Ectodermal cell (in vitro differentiated cells): ENCODE measurements around the gene TTYH1.

ENCODE experiments used
- H3K27ac ChIP-seq: 2 replicates; pipeline ENCODE4 v1.7.0; 2013; ENCODE audit warnings: mild to moderate bottlenecking, low read depth, low read length; ENCODE audit not compliant: insufficient read depth, poor library complexity, severe bottlenecking
- H3K27me3 ChIP-seq: 2 replicates; pipeline ENCODE4 v1.7.0; 2013; ENCODE audit warnings: mild to moderate bottlenecking, low read length; ENCODE audit not compliant: insufficient read depth, control insufficient read depth, poor library complexity, severe bottlenecking
- H3K36me3 ChIP-seq: one replicate; pipeline ENCODE4 v1.7.0; 2013; ENCODE audit warnings: low read length; ENCODE audit not compliant: control insufficient read depth, insufficient read depth
- H3K4me1 ChIP-seq: one replicate; pipeline ENCODE4 v1.7.0; 2013; ENCODE audit warnings: low read length; ENCODE audit not compliant: control insufficient read depth, insufficient read depth
- H3K4me3 ChIP-seq: 2 replicates; pipeline ENCODE4 v1.7.0; 2013; ENCODE audit warnings: low read depth, low read length, control low read depth; ENCODE audit not compliant: insufficient read depth
- H3K9me3 ChIP-seq: 2 replicates; pipeline ENCODE4 v1.7.0; 2013; ENCODE audit warnings: mild to moderate bottlenecking, low read length, moderate library complexity; ENCODE audit not compliant: control insufficient read depth
- WGBS, 2 experiments: methylation state at CpG; one replicate each; pipeline ENCODE4 v1.1.7; 2013; ENCODE audit warnings: missing lambda C conversion rate in 2 of 2; 5-methylcytosine and 5-hydroxymethylcytosine counted together

The TTYH1 gene

DNA sequence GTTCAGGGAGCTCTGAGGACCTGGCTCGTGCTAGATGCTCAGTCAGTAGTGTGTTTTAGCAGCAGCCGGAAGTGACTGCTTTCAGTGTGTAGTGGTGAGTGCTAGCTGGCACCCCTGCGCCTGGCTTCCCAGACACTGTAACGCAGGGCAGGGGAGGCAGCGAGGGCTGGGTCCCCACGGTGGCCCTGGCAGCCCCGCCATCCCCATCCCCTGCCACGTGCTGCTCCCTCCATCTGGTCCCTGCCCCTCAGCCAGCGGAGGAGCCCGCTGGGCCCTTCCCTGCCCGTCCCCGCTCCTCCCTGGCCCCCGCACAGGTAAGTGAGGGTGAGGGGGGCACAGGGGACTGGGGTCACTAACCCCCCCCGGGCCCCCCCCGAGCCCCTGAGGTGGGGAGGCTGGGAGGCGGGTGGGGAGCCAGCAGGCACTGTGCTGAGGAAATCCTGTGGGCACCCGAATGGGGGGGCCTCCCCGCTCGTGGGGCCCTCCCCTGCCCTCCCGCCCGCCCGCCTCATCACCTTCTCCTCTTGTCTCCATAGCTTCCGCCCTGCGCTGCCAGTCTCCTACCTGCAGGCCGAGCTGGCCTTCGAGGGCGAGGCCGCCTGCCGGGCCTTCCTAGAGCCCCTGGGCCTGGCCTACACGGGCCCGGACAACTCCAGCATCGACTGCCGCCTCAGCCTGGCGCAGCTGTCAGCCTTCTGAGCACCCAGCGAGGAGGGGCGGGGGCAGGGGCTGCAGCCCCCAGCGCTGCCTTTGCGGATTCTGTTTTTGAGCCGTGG lies 45.2 kb downstream of the TTYH1 start:
- Histone ChIP-seq H3K36me3 (peaks cover 60% of the 10 kb centered on the region), H3K27me3 (peaks cover 9% of the 10 kb centered on the region), H3K4me1 (no peaks in the 10 kb centered on the region), H3K9me3 (no peaks in the 10 kb centered on the region), H3K27ac (no peak overlapping the region), H3K4me3 (no peak overlapping the region)
- WGBS, 2 experiments = 94% methylated on average over 39 of the region's 39 CpGs

GRCh38 chr19:54461210-54461609 lies 45.9 kb downstream of the TTYH1 start:
- Histone ChIP-seq H3K4me3 (no peak overlapping the region), H3K4me1 (no peaks in the 10 kb centered on the region), H3K36me3 (peaks cover 52% of the 10 kb centered on the region), H3K27me3 (peaks cover 15% of the 10 kb centered on the region), H3K9me3 (no peaks in the 10 kb centered on the region), H3K27ac (no peak overlapping the region)
- 94 to 95% methylated on average over 27 of the region's 27 CpGs for WGBS, 2 experiments

GRCh38 chr19:54461613-54462012 lies 46.3 kb downstream of the TTYH1 start:
- no peak overlapping the region for H3K4me3 ChIP-seq
- no peak overlapping the region for H3K27ac ChIP-seq
- H3K9me3 ChIP-seq = no peaks in the 10 kb centered on the region
- H3K36me3 ChIP-seq = peaks cover 48% of the 10 kb centered on the region
- no peaks in the 10 kb centered on the region for H3K4me1 ChIP-seq
- H3K27me3 ChIP-seq = peaks cover 18% of the 10 kb centered on the region
- WGBS, 2 experiments = 70 to 81% methylated on average over 2 of the region's 3 CpGs

DNA sequence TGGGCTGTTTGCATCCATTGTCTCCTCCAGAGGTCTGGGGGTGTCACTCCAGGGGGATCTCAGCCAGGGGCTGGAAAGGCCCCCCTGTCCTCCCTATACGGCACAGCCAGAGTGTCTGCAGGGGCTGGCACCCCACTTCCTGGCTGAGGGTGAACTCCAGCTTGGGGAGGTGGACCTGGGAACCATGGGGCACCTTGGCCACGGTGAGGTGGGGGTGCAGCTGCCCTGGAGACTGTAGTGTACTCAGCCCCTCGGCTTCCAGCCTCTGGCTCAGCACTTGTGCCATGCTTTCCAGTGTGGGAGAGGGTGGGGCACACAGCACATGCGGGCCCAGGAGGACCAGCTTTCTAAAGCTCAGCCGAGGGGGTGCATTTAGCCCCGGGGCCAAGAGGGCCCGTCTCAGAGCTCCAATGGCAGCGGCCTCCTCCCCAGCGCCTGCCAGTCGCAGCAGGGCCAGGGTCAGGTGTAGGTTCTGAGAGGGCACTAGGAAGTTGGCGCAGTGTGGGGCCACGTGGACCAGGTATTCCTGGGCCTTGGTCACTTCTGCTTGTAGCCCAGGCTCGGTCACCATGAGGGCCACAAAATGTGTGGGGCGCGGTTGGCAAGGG lies 46.9 kb downstream of the TTYH1 start:
- 92 to 94% methylated on average over 15 of the region's 15 CpGs for WGBS, 2 experiments
- Histone ChIP-seq H3K27ac (no peak overlapping the region), H3K27me3 (peaks cover 18% of the 10 kb centered on the region), H3K4me3 (peak overlapping the region; percentile 51), H3K4me1 (no peaks in the 10 kb centered on the region), H3K36me3 (peaks cover 42% of the 10 kb centered on the region), H3K9me3 (no peaks in the 10 kb centered on the region)

DNA sequence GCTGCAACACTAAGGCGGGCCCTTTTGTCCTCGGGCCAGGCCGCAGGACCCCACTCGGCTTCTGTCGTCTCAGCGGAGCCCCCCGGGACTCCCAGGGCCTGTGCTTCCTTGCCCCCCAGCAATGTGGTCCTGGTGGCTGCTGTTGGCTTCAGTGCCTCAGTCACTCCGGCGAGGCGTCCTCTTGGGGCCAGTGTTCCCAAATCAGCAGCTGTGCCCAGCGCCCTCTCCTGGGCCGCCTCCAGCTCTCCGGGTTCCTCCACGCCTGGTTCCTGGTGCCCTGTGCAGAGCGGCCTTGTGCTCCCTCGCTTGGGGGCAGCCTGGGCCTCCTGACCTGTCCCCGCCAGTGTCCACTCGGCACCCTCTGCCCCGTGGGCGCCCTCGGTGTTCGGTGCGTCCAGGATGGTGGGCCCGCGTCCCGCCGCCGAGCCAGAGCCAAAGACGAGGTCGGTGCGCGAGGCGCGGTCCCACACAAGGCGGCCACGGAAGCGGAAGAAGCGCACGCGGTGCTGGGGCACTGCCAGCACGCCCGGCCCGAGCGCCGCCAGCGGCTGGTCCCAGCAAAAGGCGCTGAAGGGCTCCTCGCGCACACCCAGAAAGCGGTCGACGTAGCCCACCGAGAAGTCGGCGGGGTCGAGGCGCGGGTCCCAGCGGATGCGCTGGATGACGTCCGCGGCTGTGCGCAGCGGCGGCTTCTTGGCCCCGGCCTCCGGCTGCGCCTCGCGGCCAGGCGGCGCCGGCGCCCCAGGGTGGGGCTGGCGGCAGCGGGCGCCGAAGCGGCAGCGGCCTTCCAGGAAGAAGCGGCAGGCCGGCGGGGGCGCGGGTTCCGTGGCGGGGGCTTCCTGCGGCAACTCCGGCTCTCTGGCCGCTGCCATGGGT lies 47.6 kb downstream of the TTYH1 start:
- H3K4me3 ChIP-seq = peak overlapping the region; percentile 51
- H3K27ac ChIP-seq = peak overlapping the region; percentile 55
- no peaks in the 10 kb centered on the region for H3K4me1 ChIP-seq
- H3K27me3 ChIP-seq = peaks cover 18% of the 10 kb centered on the region
- H3K36me3 ChIP-seq = peaks cover 35% of the 10 kb centered on the region
- 10% methylated on average over 91 of the region's 91 CpGs for WGBS, 2 experiments
- H3K9me3 ChIP-seq = no peaks in the 10 kb centered on the region

- 0 to 1% methylated on average over 41 of the region's 41 CpGs for WGBS, 2 experiments
- peaks cover 18% of the 10 kb centered on the region for H3K27me3 ChIP-seq
- H3K27ac ChIP-seq = peak within 1 kb of the TSS; percentile 91
- H3K9me3 ChIP-seq = no peaks in the 10 kb centered on the region
- peaks cover 29% of the 10 kb centered on the region for H3K36me3 ChIP-seq
- H3K4me1 ChIP-seq = no peaks in the 10 kb centered on the region
- H3K4me3 ChIP-seq = peak within 1 kb of the TSS; percentile 51
These were observed 48.3 kb downstream of the TTYH1 start, which contains the start of gene LENG9 for GRCh38 chr19:54463531-54464043. Gene LENG9, minus strand, starts transcription at chr19:54463778. Its CDS starts 252 bp downstream, at chr19:54463526.

GRCh38 chr19:54464044-54464629 lies 48.9 kb downstream of the TTYH1 start:
- no peaks in the 10 kb centered on the region for H3K9me3 ChIP-seq
- H3K27me3 ChIP-seq = peaks cover 18% of the 10 kb centered on the region
- WGBS, 2 experiments = 0% methylated on average over 26 of the region's 26 CpGs
- peak overlapping the region; percentile 51 for H3K4me3 ChIP-seq
- H3K36me3 ChIP-seq = peaks cover 23% of the 10 kb centered on the region
- no peaks in the 10 kb centered on the region for H3K4me1 ChIP-seq
- peak overlapping the region; percentile 91 for H3K27ac ChIP-seq

DNA sequence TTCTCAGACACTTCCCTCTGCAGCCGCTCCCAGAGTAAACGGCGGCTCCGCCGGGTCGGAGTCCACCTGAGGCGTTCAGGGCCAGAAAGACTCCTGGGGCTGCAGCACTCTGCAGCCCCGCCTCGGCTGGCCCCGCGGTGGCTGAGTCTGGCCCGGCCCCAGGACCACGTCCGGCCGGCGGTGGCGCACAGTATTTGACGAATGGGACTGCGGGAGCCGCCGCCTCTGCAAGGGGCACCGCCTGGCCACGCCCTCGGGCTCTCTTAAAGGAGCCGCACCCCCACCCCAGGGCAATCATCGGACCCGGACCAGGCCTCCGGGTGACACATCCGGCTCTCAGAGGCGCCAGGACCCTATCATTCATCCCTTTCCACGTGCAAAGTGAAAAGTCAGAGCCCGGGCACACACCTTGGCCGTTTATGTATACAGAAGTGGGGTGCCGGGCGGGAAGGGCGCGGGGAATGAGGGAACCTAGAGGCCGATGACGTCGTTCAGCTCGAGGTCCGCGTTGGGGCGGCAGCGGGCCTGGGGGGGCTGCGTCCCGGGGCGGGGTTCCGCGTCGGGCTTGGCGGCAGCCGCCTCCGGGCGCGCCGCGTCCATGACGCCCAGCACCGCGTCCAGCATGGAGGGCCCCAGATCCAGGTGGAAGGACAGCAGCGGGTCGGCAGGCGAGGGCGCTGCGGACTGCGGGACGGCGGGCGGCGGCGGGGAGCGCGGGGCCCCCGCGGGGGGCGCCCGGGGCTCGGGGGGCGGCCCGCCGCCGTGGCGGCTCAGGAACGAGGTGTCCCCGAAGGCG lies 49.6 kb downstream of the TTYH1 start:
- 7 to 8% methylated on average over 87 of the region's 87 CpGs for WGBS, 2 experiments
- H3K4me1 ChIP-seq = no peaks in the 10 kb centered on the region
- H3K36me3 ChIP-seq = peaks cover 18% of the 10 kb centered on the region
- no peaks in the 10 kb centered on the region for H3K9me3 ChIP-seq
- H3K27me3 ChIP-seq = peaks cover 25% of the 10 kb centered on the region
- peak overlapping the region; percentile 51 for H3K4me3 ChIP-seq
- H3K27ac ChIP-seq = peak overlapping the region; percentile 91

GRCh38 chr19:54465426-54466109 lies 50.3 kb downstream of the TTYH1 start:
- no peaks in the 10 kb centered on the region for H3K9me3 ChIP-seq
- no peak overlapping the region for H3K27ac ChIP-seq
- H3K27me3 ChIP-seq = peaks cover 32% of the 10 kb centered on the region
- WGBS, 2 experiments = 84 to 87% methylated on average over 49 of the region's 49 CpGs
- no peaks in the 10 kb centered on the region for H3K4me1 ChIP-seq
- H3K4me3 ChIP-seq = no peak overlapping the region
- H3K36me3 ChIP-seq = peaks cover 13% of the 10 kb centered on the region
